Fibroblast of peridontal ligament (primary cell): Measurements from ENCODE around the gene MTA2.
"Not testable (repeated sequence)": the region's sequence is repeated elsewhere in the genome, so short reads cannot be mapped to it uniquely, and the experiment has no call there.

ENCODE experiments used
- DNase-seq: peaks from one replicate; pipeline ENCODE4 v3.0.0-alpha.2; 2010; ENCODE audit errors: extremely low read depth

MTA2 gene

GRCh38 chr11:62601372-62602140 lies at the start of gene MTA2:
MTA2 (minus strand) TSS chr11:62601865; CDS start chr11:62601450, 415 bp downstream.
- DNase-seq, result peak; percentile 96

GRCh38 chr11:62650283-62650682 lies 48.6 kb upstream of the MTA2 start:
- not testable (repeated sequence) for DNase-seq

GRCh38 chr11:62649486-62649885 lies 47.8 kb upstream of the MTA2 start:
- DNase-seq, result no peak

GRCh38 chr11:62648967-62649364 lies 47.3 kb upstream of the MTA2 start:
- no peak for DNase-seq

GRCh38 chr11:62648185-62648966 lies 46.7 kb upstream of the MTA2 start:
- no peak for DNase-seq

GRCh38 chr11:62647609-62648005 lies 45.9 kb upstream of the MTA2 start:
- no peak for DNase-seq

GRCh38 chr11:62646825-62647608 lies 45.4 kb upstream of the MTA2 start:
- DNase-seq, result no peak

- DNase-seq, result peak; percentile 95
These were observed 44.5 kb upstream of the MTA2 start, which contains the start of gene GANAB for GRCh38 chr11:62645946-62646824. GANAB (minus strand) TSS chr11:62646613; CDS start chr11:62646599, 14 bp downstream.

GRCh38 chr11:62645671-62645945 lies 43.9 kb upstream of the MTA2 start:
- no peak for DNase-seq

GRCh38 chr11:62644220-62644619 lies 42.6 kb upstream of the MTA2 start:
- DNase-seq, result no peak

GRCh38 chr11:62632492-62632891 lies 30.8 kb upstream of the MTA2 start:
- DNase-seq, result no peak

GRCh38 chr11:62627713-62628112 lies 26.0 kb upstream of the MTA2 start:
- DNase-seq, result no peak

GRCh38 chr11:62622476-62623089 lies 20.9 kb upstream of the MTA2 start:
- DNase-seq, result no peak

- peak; percentile 97 for DNase-seq
These were observed 20.2 kb upstream of the MTA2 start, which contains the start of gene B3GAT3 for GRCh38 chr11:62621567-62622470. B3GAT3 (minus strand) TSS chr11:62621986; CDS start chr11:62621947, 39 bp downstream.

- DNase-seq, result peak; percentile 44
These were observed 19.4 kb upstream of the MTA2 start for GRCh38 chr11:62621027-62621566.

GRCh38 chr11:62616957-62617356 lies 15.3 kb upstream of the MTA2 start:
- not testable (repeated sequence) for DNase-seq

- DNase-seq, result no peak
These were observed 13.9 kb upstream of the MTA2 start for GRCh38 chr11:62615521-62615920.

- DNase-seq, result no peak
These were observed 12.6 kb upstream of the MTA2 start for GRCh38 chr11:62614275-62614674.

- DNase-seq, result no peak
These were observed 11.7 kb upstream of the MTA2 start for GRCh38 chr11:62613291-62613778.
